Naive thymus-derived CD4-positive, alpha-beta T cell (primary cell): ENCODE results near the gene BLOC1S2. TPM values are rescaled to one million over a fixed set of nuclear protein-coding genes. Genes with fewer than 3 reads are reported as not detected.

Source experiments
- ATAC-seq: fragments of 150-1000 bp; cut with Tn5 transposase; 2 replicates; pipeline ENCODE4 v1.10.0; 2021; ENCODE audit warnings: mild to moderate bottlenecking, moderate library complexity
- CTCF ChIA-PET: fragments of 350-600 bp; sonication (Branson Sonifier 250); formaldehyde crosslinking; loops from one replicate; lab custom pipeline; 2021; ENCODE audit warnings: antibody characterized with exemption; lab: Charles Lee
- POLR2A ChIA-PET: fragments of 350-600 bp; sonication (Branson Sonifier 250); formaldehyde crosslinking; loops from one replicate; lab custom pipeline; 2021; ENCODE audit warnings: antibody characterized with exemption, inconsistent platforms; lab: Charles Lee
- DNase-seq, 9 donors: peaks; one replicate each; pipeline versions ENCODE4 v3.0.0 to v3.0.0-alpha.2; 2020 to 2022; ENCODE audit warnings: mixed read lengths in 1 of 9
- H3K27ac ChIP-seq: one replicate; pipeline ENCODE4 v1.7.0; 2013; ENCODE audit warnings: mild to moderate bottlenecking, low read depth, low read length, moderate library complexity
- H3K27me3 ChIP-seq, 2 donors: one replicate each; pipeline ENCODE4 v1.7.0; 2013; ENCODE audit warnings: low read length in 2 of 2, mild to moderate bottlenecking in 2 of 2, moderate library complexity in 2 of 2; ENCODE audit not compliant: control insufficient read depth in 2 of 2, insufficient read depth in 2 of 2
- H3K36me3 ChIP-seq, 3 experiments: 1 replicate in 2 of 3; 2 replicates in 1 of 3; pipeline ENCODE4 v1.7.0; 2013; ENCODE audit warnings: low read length in 3 of 3, mild to moderate bottlenecking in 3 of 3, moderate library complexity in 1 of 3; ENCODE audit not compliant: insufficient read depth in 3 of 3, control insufficient read depth in 2 of 3
- H3K4me1 ChIP-seq, 2 donors: one replicate each; pipeline ENCODE4 v1.7.0; 2013; ENCODE audit warnings: low read length in 2 of 2, mild to moderate bottlenecking in 2 of 2, moderate library complexity in 1 of 2; ENCODE audit not compliant: control insufficient read depth in 2 of 2, insufficient read depth in 2 of 2
- H3K4me3 ChIP-seq: 2 replicates; pipeline ENCODE4 v1.7.0; 2013; ENCODE audit warnings: mild to moderate bottlenecking, low read length
- H3K9me3 ChIP-seq, 3 experiments: 1 replicate in 2 of 3; 2 replicates in 1 of 3; pipeline ENCODE4 v1.7.0; 2013; ENCODE audit warnings: low read length in 3 of 3; ENCODE audit not compliant: control insufficient read depth in 2 of 3
- H3K27ac Mint-ChIP-seq, 9 donors: one replicate each; pipeline ENCODE4 v1.8.0; 2020 to 2022; ENCODE audit warnings: mixed read lengths in 9 of 9, mild to moderate bottlenecking in 8 of 9, moderate library complexity in 5 of 9, inconsistent platforms in 2 of 9
- H3K27me3 Mint-ChIP-seq, 5 donors: one replicate each; pipeline ENCODE4 v1.8.0; 2021 to 2022; ENCODE audit warnings: mixed read lengths in 5 of 5, mild to moderate bottlenecking in 1 of 5
- H3K36me3 Mint-ChIP-seq, 5 donors: one replicate each; pipeline ENCODE4 v1.8.0; 2020 to 2022; ENCODE audit warnings: mixed read lengths in 5 of 5, mild to moderate bottlenecking in 3 of 5, inconsistent platforms in 1 of 5
- H3K4me1 Mint-ChIP-seq, 7 donors: one replicate each; pipeline ENCODE4 v1.8.0; 2020 to 2022; ENCODE audit warnings: mixed read lengths in 7 of 7, mild to moderate bottlenecking in 3 of 7, inconsistent platforms in 1 of 7
- H3K4me3 Mint-ChIP-seq, 10 donors: one replicate each; pipeline ENCODE4 v1.8.0; 2020 to 2022; ENCODE audit warnings: mild to moderate bottlenecking in 10 of 10, mixed read lengths in 10 of 10, moderate library complexity in 6 of 10, inconsistent platforms in 2 of 10
- H3K9me3 Mint-ChIP-seq, 11 donors: one replicate each; pipeline ENCODE4 v1.8.0; 2020 to 2022; ENCODE audit warnings: mixed read lengths in 11 of 11, mild to moderate bottlenecking in 4 of 11, inconsistent platforms in 1 of 11, moderate library complexity in 1 of 11
- intact Hi-C, 2 donors: fragments of 100-400 bp; cut with micrococcal nuclease; formaldehyde crosslinking; loops; one replicate each; pipeline ENCODE4 v1.15.1; 2023
- polyA plus RNA-seq, 2 donors: library from polyadenylated mRNA; unstranded; fragments of 300-500 nt; fragmentation: Illumina TruSeq; gene quantifications; one replicate each; pipeline ENCODE4 v1.2.3, GENCODE V29; 2021
- total RNA-seq, 6 experiments: library from RNA in 5 of 6; stranded (reverse) in 5 of 6; gene quantifications; 1 replicate in 5 of 6; 2 replicates in 1 of 6; pipeline ENCODE4 v1.2.3 and lab custom pipeline; 2021 to 2026

BLOC1S2 gene
- total and polyA plus RNA-seq, 7 experiments from 2014 or later = 31.5 to 63.4 (median 39.9) TPM

DNA sequence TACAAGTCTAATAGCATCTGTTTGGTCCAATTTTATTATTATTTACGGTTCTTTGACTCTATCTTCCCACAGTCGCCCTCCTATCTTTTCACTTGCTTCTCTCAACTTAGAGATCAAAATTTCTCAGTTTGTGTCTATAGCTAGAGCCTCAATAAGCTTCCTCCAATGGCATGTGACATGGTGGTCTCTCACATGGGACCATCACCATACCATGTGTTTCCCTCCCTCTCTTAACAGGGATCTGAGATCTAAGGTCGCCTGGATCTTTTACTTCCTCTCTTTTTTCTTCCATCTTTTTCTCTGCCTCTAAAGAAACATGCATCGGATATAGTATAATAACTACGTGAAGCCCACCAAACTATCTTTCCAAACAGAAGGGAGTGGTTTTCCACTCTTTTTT, 41.7 kb upstream of the BLOC1S2 start:
- Mint-ChIP-seq H3K36me3 (peaks cover 0 to 1% (median 0%) of the 10 kb centered on the region in 5 donors), H3K27ac (no peak overlapping the region), H3K27me3 (peaks cover 0 to 24% (median 5%) of the 10 kb centered on the region in 5 donors), H3K4me3 (no peak overlapping the region), H3K9me3 (no peaks in the 10 kb centered on the region), H3K4me1 (peaks cover 3 to 20% (median 12%) of the 10 kb centered on the region in 7 donors)
- no peaks in the 10 kb centered on the region for H3K27me3 ChIP-seq
- no peak overlapping the region for H3K4me3 ChIP-seq
- ChIA-PET POLR2A (no interaction called here), CTCF (interaction anchor here (1.0 kb wide), 1 partner anchor 191 kb away, joined by 3 read pairs; no protein-coding TSS in a partner anchor)
- H3K4me1 ChIP-seq = peaks cover 0 to 3% of the 10 kb centered on the region in 2 donors
- ATAC-seq = no peak
- no peak overlapping the region for H3K27ac ChIP-seq
- no peaks in the 10 kb centered on the region for H3K9me3 ChIP-seq
- no peak for DNase-seq
- intact Hi-C loops = no loop called here
- no peaks in the 10 kb centered on the region for H3K36me3 ChIP-seq

DNA sequence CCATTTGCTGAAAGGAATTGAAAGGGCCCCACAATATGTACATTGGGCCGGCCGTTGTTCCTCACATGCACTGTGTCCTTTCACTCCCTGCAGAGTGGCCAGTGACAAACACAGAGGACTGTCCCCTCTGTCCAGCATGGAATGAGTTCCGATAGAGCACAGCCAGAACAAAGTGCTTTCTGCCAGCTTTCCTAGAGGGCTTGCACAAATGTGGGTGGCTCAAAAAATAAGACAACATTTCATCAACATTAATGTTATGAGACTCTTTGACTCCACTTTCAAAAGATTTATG, 41.2 kb upstream of the BLOC1S2 start:
- Histone ChIP-seq H3K27me3 (no peaks in the 10 kb centered on the region), H3K27ac (no peak overlapping the region), H3K36me3 (no peaks in the 10 kb centered on the region), H3K4me3 (no peak overlapping the region), H3K4me1 (peaks cover 0 to 3% of the 10 kb centered on the region in 2 donors), H3K9me3 (no peaks in the 10 kb centered on the region)
- DNase-seq = no peak
- Mint-ChIP-seq H3K4me3 (no peak overlapping the region), H3K27me3 (peaks cover 0 to 19% (median 5%) of the 10 kb centered on the region in 5 donors), H3K36me3 (no peaks in the 10 kb centered on the region), H3K4me1 (peaks cover 3 to 16% (median 12%) of the 10 kb centered on the region in 7 donors), H3K9me3 (no peaks in the 10 kb centered on the region), H3K27ac (no peak overlapping the region)
- no peak for ATAC-seq
- ChIA-PET CTCF (interaction anchor here (1.0 to 1.2 kb wide), 3 partner anchors 11 to 191 kb away, joined by 3 to 6 read pairs (median 3); no protein-coding TSS in a partner anchor), POLR2A (no interaction called here)
- intact Hi-C loops = loop anchor here in 1 of 2 donors (1.0 kb wide), 1 partner anchor 46 kb away; no protein-coding TSS in a partner anchor

DNA sequence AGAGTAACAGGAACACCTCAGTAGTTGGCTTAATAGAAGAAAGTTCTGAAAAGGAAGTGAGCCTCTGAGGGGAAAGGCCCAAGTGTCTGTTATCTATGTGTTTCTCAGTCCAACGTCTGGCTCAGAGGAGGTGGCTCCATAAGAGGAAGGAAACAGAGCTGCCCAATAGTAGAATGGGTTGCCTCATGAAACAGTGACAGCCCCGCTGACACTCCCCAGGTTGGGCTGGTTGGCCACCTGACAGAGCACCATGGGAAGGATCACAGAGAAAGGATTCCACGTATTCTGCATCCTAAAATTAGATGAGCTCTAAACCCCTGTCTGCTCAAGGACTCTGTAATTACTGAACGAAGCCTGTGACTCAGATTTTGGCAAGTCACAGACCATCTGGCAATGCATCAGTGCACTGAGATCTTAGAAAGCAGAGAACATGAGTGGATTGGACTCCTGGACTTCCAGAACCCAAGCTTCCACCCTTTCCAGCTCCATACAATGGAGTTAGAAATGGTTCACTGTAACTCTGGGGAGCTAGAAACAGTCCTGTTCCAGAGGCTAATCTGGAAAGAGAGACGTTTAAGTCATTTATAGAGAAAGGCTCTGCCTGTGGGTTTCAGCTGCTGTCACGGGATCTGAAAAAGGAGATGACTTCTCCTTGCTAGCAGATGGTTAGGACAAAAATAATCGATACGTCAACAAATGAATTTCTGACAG, 40.7 kb upstream of the BLOC1S2 start:
- peak overlapping the region in 5 of 9 donors; percentile 30 to 89 (median 37) for H3K27ac Mint-ChIP-seq
- H3K4me1 Mint-ChIP-seq = peaks cover 3 to 16% (median 12%) of the 10 kb centered on the region in 7 donors
- DNase-seq (peak in 5 of 9 donors; percentile 18 to 36 (median 25)), ATAC-seq (peak; percentile 95)
- intact Hi-C loops = loop anchor here in 1 of 2 donors (1.0 kb wide), 1 partner anchor 46 kb away; no protein-coding TSS in a partner anchor
- peaks cover 0 to 3% of the 10 kb centered on the region in 2 donors for H3K4me1 ChIP-seq
- H3K4me3 Mint-ChIP-seq = peak overlapping the region in 1 of 10 donors; percentile 23
- H3K9me3 Mint-ChIP-seq = no peaks in the 10 kb centered on the region
- H3K27me3 Mint-ChIP-seq = peaks cover 0 to 18% (median 5%) of the 10 kb centered on the region in 5 donors
- CTCF ChIA-PET = interaction anchor here (1.0 to 1.2 kb wide), 3 partner anchors 11 to 192 kb away, joined by 3 to 6 read pairs (median 3); no protein-coding TSS in a partner anchor
- H3K36me3 ChIP-seq = no peaks in the 10 kb centered on the region
- POLR2A ChIA-PET = no interaction called here
- H3K36me3 Mint-ChIP-seq = no peaks in the 10 kb centered on the region
- H3K27me3 ChIP-seq = no peaks in the 10 kb centered on the region
- no peak overlapping the region for H3K27ac ChIP-seq
- H3K4me3 ChIP-seq = no peak overlapping the region
- H3K9me3 ChIP-seq = no peaks in the 10 kb centered on the region

DNA sequence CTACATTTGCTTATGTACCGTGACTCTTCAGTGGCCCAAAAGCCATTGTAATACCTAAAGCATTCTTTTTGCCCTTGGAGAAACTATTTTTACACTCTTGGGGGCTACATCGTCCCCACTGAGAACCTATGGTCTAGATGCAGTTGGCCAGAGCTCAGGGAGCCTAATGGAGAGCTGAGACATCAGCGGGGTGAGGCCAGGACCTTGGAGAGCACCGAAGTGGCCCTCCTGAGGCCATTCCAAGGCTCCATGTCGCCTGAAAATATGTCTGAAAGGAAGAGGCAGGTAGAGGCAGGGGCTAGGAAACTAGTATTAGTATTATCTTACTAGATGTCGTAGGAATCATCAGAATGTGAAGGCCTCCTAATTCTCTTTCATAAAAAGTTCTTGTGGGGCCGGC, 38.7 kb upstream of the BLOC1S2 start:
- ChIA-PET POLR2A (no interaction called here), CTCF (no interaction called here)
- no peak for DNase-seq
- no peak overlapping the region for H3K4me3 Mint-ChIP-seq
- H3K4me1 Mint-ChIP-seq = peaks cover 3 to 16% (median 12%) of the 10 kb centered on the region in 7 donors
- no peak for ATAC-seq
- H3K27ac ChIP-seq = no peak overlapping the region
- intact Hi-C loops = no loop called here
- H3K4me1 ChIP-seq = peaks cover 0 to 3% of the 10 kb centered on the region in 2 donors
- H3K9me3 ChIP-seq = no peaks in the 10 kb centered on the region
- no peaks in the 10 kb centered on the region for H3K9me3 Mint-ChIP-seq
- no peak overlapping the region for H3K4me3 ChIP-seq
- H3K27me3 ChIP-seq = no peaks in the 10 kb centered on the region
- peaks cover 0 to 12% (median 0%) of the 10 kb centered on the region in 5 donors for H3K27me3 Mint-ChIP-seq
- no peaks in the 10 kb centered on the region for H3K36me3 ChIP-seq
- no peak overlapping the region for H3K27ac Mint-ChIP-seq
- no peaks in the 10 kb centered on the region for H3K36me3 Mint-ChIP-seq

DNA sequence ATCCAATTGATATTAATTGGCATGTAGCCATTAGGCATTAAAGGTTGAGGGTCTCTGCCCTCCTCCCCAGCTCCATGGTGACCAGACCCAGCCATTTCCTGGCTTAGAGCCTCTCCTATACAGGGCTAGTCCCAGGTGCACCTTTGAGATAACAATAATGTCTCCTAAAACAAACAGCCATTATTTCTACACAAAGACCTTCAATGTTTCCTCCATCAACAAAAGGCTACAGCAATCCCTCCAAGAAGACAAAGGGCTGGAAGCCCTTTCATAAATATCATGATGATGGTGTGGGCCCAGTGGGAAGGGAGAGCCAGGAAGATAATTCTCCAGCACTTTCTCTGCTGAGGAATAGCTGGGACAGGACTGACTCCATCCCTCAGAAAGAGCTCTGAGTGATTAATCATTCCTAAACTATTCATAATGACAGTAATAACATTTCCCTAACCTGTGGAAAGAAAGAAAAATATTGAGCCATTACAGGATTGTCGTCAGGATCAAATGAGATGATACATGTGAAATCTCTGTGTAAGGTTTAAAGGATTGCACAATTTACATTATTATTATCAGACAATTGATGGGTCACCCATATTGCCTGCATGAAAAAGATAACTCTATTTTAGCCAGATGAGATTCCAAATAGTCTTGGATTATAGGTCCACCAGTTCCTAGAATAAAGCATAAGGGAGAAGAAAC, 33.4 kb upstream of the BLOC1S2 start:
- ATAC-seq = no peak
- peaks cover 0 to 3% (median 0%) of the 10 kb centered on the region in 5 donors for H3K36me3 Mint-ChIP-seq

DNA sequence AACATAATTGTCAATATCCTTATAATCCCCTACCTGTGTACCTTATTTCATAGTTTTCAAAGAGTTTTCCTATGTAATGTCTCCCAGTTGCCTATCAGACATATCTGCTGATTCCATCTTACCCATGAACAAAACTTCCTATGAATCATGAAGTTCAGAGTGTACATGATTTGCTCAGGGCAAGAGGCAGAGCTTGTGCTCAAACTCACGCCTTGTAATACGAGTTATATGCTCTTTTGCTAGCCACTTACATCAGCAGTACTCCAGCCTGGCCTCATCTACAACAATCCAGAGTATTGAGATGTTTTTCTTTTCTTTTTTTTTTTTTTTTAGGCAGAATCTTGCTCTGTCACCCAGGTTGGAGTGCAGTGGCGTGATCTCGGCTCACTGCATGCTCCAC, 31.7 kb upstream of the BLOC1S2 start:
- Histone ChIP-seq H3K9me3 (no peaks in the 10 kb centered on the region), H3K36me3 (no peaks in the 10 kb centered on the region), H3K4me1 (no peaks in the 10 kb centered on the region), H3K27ac (no peak overlapping the region), H3K4me3 (no peak overlapping the region), H3K27me3 (no peaks in the 10 kb centered on the region)
- Mint-ChIP-seq H3K36me3 (peaks cover 0 to 3% (median 0%) of the 10 kb centered on the region in 5 donors), H3K27me3 (peaks cover 25 to 55% (median 28%) of the 10 kb centered on the region in 5 donors), H3K27ac (no peak overlapping the region), H3K4me1 (no peaks in the 10 kb centered on the region), H3K9me3 (no peaks in the 10 kb centered on the region), H3K4me3 (no peak overlapping the region)
- intact Hi-C loops = no loop called here
- no peak for DNase-seq
- no peak for ATAC-seq
- ChIA-PET CTCF (interaction anchor here (0.7 kb wide), 1 partner anchor 103 kb away, joined by 6 read pairs; no protein-coding TSS in a partner anchor), POLR2A (no interaction called here)

More for the DNA sequence above, 33.4 kb upstream of the BLOC1S2 start:
- Mint-ChIP-seq H3K4me3 (no peak overlapping the region), H3K4me1 (no peaks in the 10 kb centered on the region), H3K27ac (no peak overlapping the region), H3K27me3 (peaks cover 15 to 45% (median 18%) of the 10 kb centered on the region in 5 donors), H3K9me3 (no peaks in the 10 kb centered on the region)
- POLR2A ChIA-PET = no interaction called here
- Histone ChIP-seq H3K4me1 (no peaks in the 10 kb centered on the region), H3K27me3 (no peaks in the 10 kb centered on the region), H3K36me3 (no peaks in the 10 kb centered on the region), H3K4me3 (no peak overlapping the region), H3K27ac (no peak overlapping the region), H3K9me3 (no peaks in the 10 kb centered on the region)
- CTCF ChIA-PET = no interaction called here
- intact Hi-C loops = no loop called here
- no peak for DNase-seq
